ENCODE results near the gene BSG. TPM values are rescaled to one million over a fixed set of nuclear protein-coding genes. Genes with fewer than 3 reads are reported as not detected.

BSG gene
- polyA plus RNA-seq, 2 of the 4 experiments (the other 2 are of a cell fraction): 285 to 579 TPM

GRCh38 chr19:524062-524674 lies 48.2 kb upstream of the BSG start:
- H3K4me3 ChIP-seq: no peak overlapping the region
- H3K4me1 ChIP-seq: peaks cover 11% of the 10 kb centered on the region; the same call in 1 of the 3 replicates
- peak; percentile 70 to 71 for ATAC-seq
- DNase-seq (ENCODE audit: low read depth in 1 of 2, low spot score in 1 of 2): no peak
- peak overlapping the region; percentile 53 for H3K4me2 ChIP-seq
- WGBS (ENCODE audit: missing lambda C conversion rate): 58% methylated on average over 20 of the region's 29 CpGs
- no peak for FAIRE-seq
- POLR2A ChIA-PET: interaction anchor here (1.1 kb wide), 1 partner anchor 14 kb away, joined by 3 read pairs; no protein-coding TSS in a partner anchor
- H3K9me3 ChIP-seq: no peaks in the 10 kb centered on the region
- H3K27ac ChIP-seq: peak overlapping the region in 1 of 2 experiments; percentile 79; a peak in 3 of 6 replicates
- CTCF ChIA-PET: interaction anchor here (1.4 to 2.4 kb wide), 3 partner anchors 9 to 18 kb away, joined by 3 to 20 read pairs (median 6); no protein-coding TSS in a partner anchor
- TF ChIP-seq HOXA7 (CRISPR knock-in tag; IDR thresholded peaks at IDR 0.05) (no peak), GATA3 (IDR thresholded peaks at IDR 0.05; ENCODE audit: borderline replicate concordance) (no peak), RAD21 (conservative IDR thresholded peaks at IDR 0.05 in 1 of 2, IDR thresholded peaks at IDR 0.05 in 1 of 2) (no peak), HOXB5 (CRISPR knock-in tag; IDR thresholded peaks at IDR 0.05) (no peak)

- ATAC-seq: peak in 1 of 2 experiments; percentile 14; a peak in 3 of 6 replicates
Observed at GRCh38 chr19:525029-525428, 47.4 kb upstream of the BSG start.

GRCh38 chr19:525857-526419 lies 46.5 kb upstream of the BSG start:
- ATAC-seq (no peak), FAIRE-seq (no peak), DNase-seq (ENCODE audit: low read depth in 1 of 2, low spot score in 1 of 2) (no peak)
- no peak overlapping the region for H3K27ac ChIP-seq
- no peaks in the 10 kb centered on the region for H3K9me3 ChIP-seq
- no peak overlapping the region for H3K4me3 ChIP-seq
- TF ChIP-seq E2F6 (IDR thresholded peaks at IDR 0.05; ENCODE audit: borderline replicate concordance, low read depth) (no peak), PBX3 (IDR thresholded peaks at IDR 0.05) (no peak), TP53 (CRISPR knock-in tag; IDR thresholded peaks at IDR 0.05) (no peak), HOXB5 (CRISPR knock-in tag; IDR thresholded peaks at IDR 0.05) (no peak), ZC3H11A (IDR thresholded peaks at IDR 0.05) (no peak), HOXB13 (CRISPR knock-in tag; IDR thresholded peaks at IDR 0.05; ENCODE audit: low read depth) (no peak), HMGXB4 (CRISPR knock-in tag; IDR thresholded peaks at IDR 0.05; ENCODE audit: borderline replicate concordance) (no peak), SMC3 (IDR thresholded peaks at IDR 0.05) (no peak), ZNF302 (CRISPR knock-in tag; IDR thresholded peaks at IDR 0.05) (no peak), NPAS2 (CRISPR knock-in tag; IDR thresholded peaks at IDR 0.05; ENCODE audit: borderline replicate concordance) (no peak), PHF8 (IDR thresholded peaks at IDR 0.05; ENCODE audit: borderline replicate concordance, low read depth) (no peak), JUNB (IDR thresholded peaks at IDR 0.05) (no peak), HDAC2 (IDR thresholded peaks at IDR 0.05) (no peak), CEBPB (IDR thresholded peaks at IDR 0.05) (no peak), JUN (IDR thresholded peaks at IDR 0.05) (no peak)
- 65% methylated on average over 9 of the region's 13 CpGs for whole genome bisulfite sequencing (ENCODE audit: missing lambda C conversion rate)
- CTCF ChIA-PET: interaction anchor here (2.4 kb wide), 1 partner anchor 15 kb away, joined by 20 read pairs; no protein-coding TSS in a partner anchor
- H3K4me1 ChIP-seq: peaks cover 15% of the 10 kb centered on the region; the same call in 2 of the 3 replicates
- POLR2A ChIA-PET: no interaction called here
- H3K4me2 ChIP-seq: no peak overlapping the region

More at GRCh38 chr19:525029-525428, 47.4 kb upstream of the BSG start:
- ChIA-PET POLR2A (no interaction called here), CTCF (interaction anchor here (1.9 to 2.4 kb wide), 2 partner anchors 8 to 14 kb away, joined by 6 to 20 read pairs; no protein-coding TSS in a partner anchor)
- Histone ChIP-seq H3K4me2 (no peak overlapping the region), H3K4me3 (no peak overlapping the region), H3K9me3 (no peaks in the 10 kb centered on the region), H3K27ac (no peak overlapping the region), H3K4me1 (peaks cover 11% of the 10 kb centered on the region; the same call in 1 of the 3 replicates)
- FAIRE-seq (no peak), DNase-seq (ENCODE audit: low read depth in 1 of 2, low spot score in 1 of 2) (no peak)
- 48% methylated on average over 4 of the region's 18 CpGs for WGBS (ENCODE audit: missing lambda C conversion rate)
- no peak for TF ChIP-seq BCL3 (IDR thresholded peaks at IDR 0.05)
- TF ChIP-seq POLR2AphosphoS2 (conservative IDR thresholded peaks at IDR 0.05; ENCODE audit: low read length): no peak

All from A549 (cell line).